ENCODE data around the gene NUP210L. TPM values are rescaled to one million over a fixed set of nuclear protein-coding genes. Genes with fewer than 3 reads are reported as not detected.
A peak's percentile ranks its signal among the peaks of the same experiment; 100 is the strongest.

NUP210L gene
- total RNA-seq, 3 donors from 2014 or later: 0.06 TPM; not detected in 2

- intact Hi-C loops (cut with DNase I, micrococcal nuclease): no loop called here
- DNase-seq: peak; percentile 91 to 96 (median 94)
- peak; percentile 97 for ATAC-seq
- Histone ChIP-seq H3K36me3 (ENCODE audit: low read depth) (no peaks in the 10 kb centered on the region), H3K4me1 (ENCODE audit: low read depth) (peaks cover 19% of the 10 kb centered on the region), H3K9me3 (no peaks in the 10 kb centered on the region), H3K4me3 (peak within 1 kb of the TSS; percentile 98)
- TF ChIP-seq CTCF (IDR thresholded peaks at IDR 0.05): peak; percentile 12
These were observed 177.3 kb downstream of the NUP210L start, which contains the start of gene JTB for GRCh38 chr1:153977250-153978240. Gene JTB, minus strand, starts transcription at chr1:153977674. Its CDS starts 422 bp downstream, at chr1:153977252.

DNA sequence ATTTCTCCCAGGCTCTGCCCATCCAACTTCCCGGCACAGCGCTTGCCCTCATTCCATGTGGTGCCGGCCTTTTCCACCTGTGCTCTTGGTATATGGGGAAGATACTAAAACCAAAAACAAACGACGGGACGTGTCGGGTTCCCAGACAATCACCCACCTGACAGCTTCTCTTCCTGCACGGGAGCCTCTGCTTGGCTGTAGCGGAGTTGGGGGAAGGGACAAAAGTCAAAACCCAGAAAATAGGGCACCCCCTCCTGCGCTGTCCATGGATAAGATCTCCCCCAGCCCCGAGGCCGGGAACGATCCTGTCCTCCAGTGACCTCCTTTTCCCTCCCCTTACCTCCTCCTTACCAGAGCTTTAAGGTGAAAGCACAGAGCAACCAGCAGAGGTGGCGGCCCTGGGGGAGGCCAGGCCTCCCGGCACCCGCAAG lies 178.0 kb downstream of the NUP210L start:
- H3K9me3 ChIP-seq: no peaks in the 10 kb centered on the region
- TF ChIP-seq CTCF (IDR thresholded peaks at IDR 0.05): no peak
- ATAC-seq: peak; percentile 11
- DNase-seq: no peak
- H3K4me3 ChIP-seq: peak overlapping the region; percentile 98
- H3K36me3 ChIP-seq (ENCODE audit: low read depth): no peaks in the 10 kb centered on the region
- intact Hi-C loops (cut with DNase I, micrococcal nuclease): no loop called here
- H3K4me1 ChIP-seq (ENCODE audit: low read depth): peaks cover 19% of the 10 kb centered on the region

GRCh38 chr1:153973525-153973924 lies 181.3 kb downstream of the NUP210L start:
- Histone ChIP-seq H3K36me3 (ENCODE audit: low read depth) (no peaks in the 10 kb centered on the region), H3K4me1 (ENCODE audit: low read depth) (peaks cover 23% of the 10 kb centered on the region), H3K9me3 (no peaks in the 10 kb centered on the region), H3K4me3 (no peak overlapping the region)
- ATAC-seq (no peak), DNase-seq (peak in 1 of 3 donors; percentile 18)
- TF ChIP-seq CTCF (IDR thresholded peaks at IDR 0.05): no peak
- intact Hi-C loops (cut with DNase I, micrococcal nuclease): no loop called here

DNA sequence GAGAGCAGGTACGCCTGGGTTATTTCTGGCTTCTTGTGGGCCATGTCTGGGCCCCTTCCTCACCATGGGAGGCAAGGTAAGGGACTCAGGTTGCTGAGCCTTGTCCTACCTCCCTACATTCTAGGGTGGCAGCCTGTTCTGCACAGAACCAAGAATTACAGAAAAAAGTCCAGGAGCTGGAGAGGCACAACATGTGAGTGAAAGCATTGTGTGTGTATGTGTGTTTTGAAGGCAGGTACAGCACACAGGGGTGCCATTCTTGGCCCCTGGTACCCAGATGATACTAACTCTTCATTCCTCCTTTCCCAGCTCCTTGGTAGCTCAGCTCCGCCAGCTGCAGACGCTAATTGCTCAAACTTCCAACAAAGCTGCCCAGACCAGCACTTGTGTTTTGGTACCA lies 181.8 kb downstream of the NUP210L start:
- Histone ChIP-seq H3K9me3 (no peaks in the 10 kb centered on the region), H3K4me1 (ENCODE audit: low read depth) (peaks cover 21% of the 10 kb centered on the region), H3K4me3 (no peak overlapping the region), H3K36me3 (ENCODE audit: low read depth) (no peaks in the 10 kb centered on the region)
- intact Hi-C loops (cut with DNase I, micrococcal nuclease): no loop called here
- no peak for TF ChIP-seq CTCF (IDR thresholded peaks at IDR 0.05)
- ATAC-seq (no peak), DNase-seq (no peak)

- peak in 1 of 3 donors; percentile 16 for DNase-seq
- H3K36me3 ChIP-seq (ENCODE audit: low read depth): no peaks in the 10 kb centered on the region
- no peak overlapping the region for H3K4me3 ChIP-seq
- intact Hi-C loops (cut with DNase I, micrococcal nuclease): no loop called here
- TF ChIP-seq CTCF (IDR thresholded peaks at IDR 0.05): no peak
- no peaks in the 10 kb centered on the region for H3K9me3 ChIP-seq
- no peak for ATAC-seq
- H3K4me1 ChIP-seq (ENCODE audit: low read depth): peaks cover 15% of the 10 kb centered on the region
These were observed 184.5 kb downstream of the NUP210L start for GRCh38 chr1:153970346-153970745.
